GM18907 (cell line): Measurements from ENCODE around the gene PGA5.
A peak's percentile ranks its signal among the peaks of the same experiment; 100 is the strongest.

ENCODE experiments used
- ATAC-seq: cut with Tn5 transposase; IDR thresholded peaks from one replicate; pipeline ENCODE4 v1.9.1; 2021; ENCODE audit warnings: mild to moderate bottlenecking, moderate library complexity; ENCODE audit not compliant: unreplicated experiment

Gene PGA5

DNA sequence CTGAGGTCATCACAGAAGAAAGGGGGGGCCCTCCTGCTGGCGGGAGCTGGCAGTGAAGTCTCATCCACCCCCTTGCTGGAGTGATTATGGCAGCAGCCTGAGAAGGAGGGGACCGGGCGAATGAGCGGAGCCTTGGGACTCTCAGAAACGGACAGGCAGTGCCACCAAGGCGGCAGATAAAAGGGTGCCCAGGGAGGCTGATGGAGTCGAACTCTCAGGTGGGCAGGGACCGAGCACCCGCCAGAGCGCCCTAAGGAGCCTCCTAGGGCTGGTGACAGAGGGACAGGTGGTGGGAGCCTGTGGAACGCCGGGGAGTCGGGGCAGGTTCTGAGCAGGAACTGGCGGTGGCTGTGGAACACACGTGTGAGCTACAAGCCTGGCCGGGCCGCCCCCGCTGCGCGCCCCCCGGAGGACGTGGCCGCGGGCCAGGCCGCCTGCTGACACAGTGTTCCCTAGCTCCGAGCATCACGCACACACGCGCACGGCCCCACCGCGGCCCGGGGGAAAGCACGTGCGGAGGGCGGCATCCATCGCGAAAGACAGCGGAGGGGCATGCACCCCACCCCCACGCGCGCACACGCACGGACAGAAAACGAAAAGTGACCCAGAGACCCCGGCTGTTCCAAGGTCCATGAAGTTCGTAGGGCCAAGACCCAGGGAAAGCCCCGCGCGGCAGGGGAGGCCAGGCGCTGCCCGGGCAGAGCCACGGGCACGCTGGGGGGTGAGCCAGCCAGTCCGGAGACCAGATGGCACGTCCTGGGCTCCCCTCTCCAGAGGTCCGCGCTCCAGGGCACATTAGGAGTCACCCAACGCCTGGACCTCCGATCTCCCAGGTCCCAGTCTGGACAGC is 53.1 kb downstream of the PGA5 start:
- ATAC-seq, result peak; percentile 36

DNA sequence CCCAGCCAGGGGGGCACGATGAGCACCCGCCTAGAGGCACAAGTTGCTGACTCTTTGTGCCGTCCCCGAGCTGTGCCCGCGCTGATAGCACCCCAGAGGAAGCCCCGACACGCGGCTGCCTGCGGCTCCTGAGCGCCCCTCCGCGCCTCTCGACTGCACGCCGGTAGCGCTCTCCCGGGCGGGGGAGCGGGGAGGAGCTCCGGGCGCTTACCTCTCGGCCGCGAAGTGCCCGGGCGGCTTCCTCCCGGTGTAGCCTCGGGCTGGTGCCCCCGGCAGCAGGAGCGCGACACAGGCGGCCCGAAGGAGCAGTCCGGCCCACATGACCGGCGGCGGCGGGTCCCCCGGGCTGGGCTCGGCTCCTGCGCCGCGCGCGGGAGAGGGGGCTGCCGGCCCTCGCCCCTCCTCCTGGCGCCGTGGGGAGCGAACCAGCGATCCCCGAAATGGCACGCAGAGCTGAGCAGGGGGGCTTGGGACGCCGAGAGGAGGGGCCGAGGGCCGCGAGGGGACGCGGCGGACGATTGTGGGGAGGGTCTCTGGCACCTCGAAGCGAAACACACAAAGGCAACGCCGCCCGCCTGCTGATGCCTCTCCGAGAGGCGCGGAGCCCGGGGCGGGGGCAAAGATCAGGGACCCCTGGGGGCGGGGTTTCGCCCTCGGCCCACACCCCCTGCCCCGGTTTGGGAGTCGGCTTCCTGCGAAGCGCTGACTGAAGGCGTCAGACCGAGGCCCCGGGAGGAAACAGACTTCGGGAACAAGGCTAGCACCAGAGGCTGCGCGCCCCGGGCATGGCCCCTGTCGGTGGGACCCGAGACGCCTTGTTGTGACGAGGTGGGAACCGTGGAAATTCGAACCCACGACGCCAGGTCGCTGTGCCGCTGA is 54.0 kb downstream of the PGA5 start, which contains the start of gene VWCE:
Gene VWCE, minus strand, starts transcription at position 600 of the 879 bp plus-strand sequence. Its CDS starts 279 bp downstream, at position 321.
- ATAC-seq, result peak; percentile 74

DNA sequence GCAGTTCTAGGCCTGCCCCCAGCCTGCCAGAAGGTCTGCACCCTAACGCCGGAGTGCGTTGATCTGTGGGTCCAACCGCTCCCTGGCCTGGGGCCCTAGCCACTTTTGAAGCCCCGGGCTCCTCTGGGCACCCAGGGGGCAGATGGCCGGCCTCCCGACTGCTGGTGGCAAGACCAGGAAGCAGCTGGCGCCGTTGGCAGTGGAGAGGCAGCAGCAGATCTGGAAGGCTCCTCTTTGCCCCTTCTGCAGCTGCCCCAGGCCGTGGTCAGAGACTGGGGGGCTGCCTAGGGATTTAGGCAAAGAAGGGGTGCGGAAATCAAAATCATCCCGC is 54.6 kb downstream of the PGA5 start:
- ATAC-seq, result no peak

DNA sequence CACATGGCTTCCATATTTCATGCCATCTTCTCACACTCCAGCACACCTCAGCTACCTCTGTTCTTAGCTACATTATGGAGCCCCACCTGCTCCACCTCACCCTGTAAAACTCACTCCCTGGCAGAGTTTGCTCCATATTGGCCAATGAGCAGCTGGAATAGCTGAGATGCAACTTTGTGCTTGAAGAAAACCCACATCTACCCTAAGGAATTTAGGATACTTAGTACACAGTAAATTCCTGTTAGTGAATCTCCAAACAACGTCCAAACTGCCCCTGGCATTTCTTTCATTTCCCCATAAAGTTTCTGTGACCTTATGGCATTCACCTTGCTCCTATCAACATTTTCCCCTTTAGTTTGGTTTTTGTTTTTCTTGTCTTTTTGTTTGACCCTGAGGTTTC is 56.4 kb downstream of the PGA5 start:
- no peak for ATAC-seq

DNA sequence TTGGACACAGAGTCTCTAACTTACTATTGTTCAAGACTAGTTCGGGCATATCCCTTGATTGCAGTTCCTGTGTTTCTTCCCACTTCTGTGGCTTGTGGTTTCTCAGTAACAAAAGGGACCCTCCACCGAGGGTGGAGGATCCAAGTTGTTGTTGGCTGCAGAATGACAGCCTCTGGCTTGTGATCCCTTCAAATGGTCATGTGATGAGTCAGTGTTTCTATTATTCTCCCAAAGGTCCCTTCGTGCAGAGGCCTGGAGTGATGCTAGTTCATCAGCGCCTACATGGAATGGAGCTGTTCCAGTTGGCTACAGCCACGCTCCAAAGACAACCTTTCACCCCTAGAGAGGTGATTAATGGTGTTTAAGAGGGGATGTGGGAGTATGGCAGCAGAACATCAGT is 56.8 kb downstream of the PGA5 start:
- ATAC-seq, result no peak

DNA sequence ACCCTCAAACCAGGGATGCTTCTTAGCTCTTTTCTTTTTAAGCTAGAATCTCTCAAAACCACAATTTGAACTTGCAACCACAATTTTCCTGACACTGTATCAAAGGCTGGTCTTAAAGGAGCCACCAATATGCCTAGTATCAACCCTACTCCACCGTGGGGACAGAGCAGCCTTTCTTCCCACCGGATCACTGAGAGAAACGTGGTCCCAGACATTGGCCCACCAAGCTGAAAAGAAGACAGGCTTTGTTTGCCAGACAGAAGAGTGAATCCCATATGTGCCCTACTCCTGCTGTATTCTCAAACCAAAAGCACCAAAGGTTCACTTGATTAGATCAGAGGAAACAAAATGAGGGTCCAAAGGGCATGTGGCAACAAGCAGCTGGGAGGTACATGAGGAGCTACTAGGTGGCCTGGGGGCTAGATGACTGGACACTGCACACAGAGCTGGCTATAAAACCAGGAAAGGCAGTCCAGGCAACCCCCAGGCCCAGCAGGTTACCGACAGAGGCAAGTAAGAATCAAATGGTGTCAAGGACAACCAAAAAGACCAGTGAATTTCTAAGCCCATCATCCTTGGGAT is 57.8 kb downstream of the PGA5 start:
- ATAC-seq, result no peak
